Fibroblast of pulmonary artery (primary cell): ENCODE measurements around the gene NBAS.
A peak's percentile ranks its signal among the peaks of the same experiment; 100 is the strongest.
"Not testable (repeated sequence)": the region's sequence is repeated elsewhere in the genome, so short reads cannot be mapped to it uniquely, and the experiment has no call there.

Experiments used
- DNase-seq: peaks from one replicate; pipeline ENCODE4 v3.0.0-alpha.2; 2010; ENCODE audit warnings: low read depth
- H3K4me3 ChIP-seq: replicated peaks from 2 replicates; pipeline ENCODE4 v1.5.1; 2011; ENCODE audit warnings: low read depth, mild to moderate bottlenecking, control low read depth, low read length, moderate library complexity
- CTCF ChIP-seq: IDR thresholded peaks from 2 replicates; pipeline ENCODE4 v1.5.1; 2011; ENCODE audit warnings: mild to moderate bottlenecking, control low read depth, low read length, inconsistent platforms; ENCODE audit errors: missing control alignments

Gene NBAS

GRCh38 chr2:15346624-15347023, 214.5 kb downstream of the NBAS start:
- H3K4me3 ChIP-seq: no peak overlapping the region
- DNase-seq: no peak
- TF ChIP-seq CTCF: no peak

- H3K4me3 ChIP-seq: no peak overlapping the region
- no peak for DNase-seq
- no peak for TF ChIP-seq CTCF
Observed at GRCh38 chr2:15337996-15338666, 223.0 kb downstream of the NBAS start.

- no peak overlapping the region for H3K4me3 ChIP-seq
- peak; percentile 38 for DNase-seq
- TF ChIP-seq CTCF: no peak
Observed at GRCh38 chr2:15334644-15335326, 226.3 kb downstream of the NBAS start.

GRCh38 chr2:15331787-15332186, 229.3 kb downstream of the NBAS start:
- no peak for TF ChIP-seq CTCF
- no peak for DNase-seq
- H3K4me3 ChIP-seq: no peak overlapping the region

- no peak for DNase-seq
- H3K4me3 ChIP-seq: no peak overlapping the region
- TF ChIP-seq CTCF: no peak
Observed at GRCh38 chr2:15325296-15325695, 235.8 kb downstream of the NBAS start.

- no peak for TF ChIP-seq CTCF
- no peak for DNase-seq
Observed at GRCh38 chr2:15323227-15323626, 237.9 kb downstream of the NBAS start.

GRCh38 chr2:15321481-15321880, 239.7 kb downstream of the NBAS start:
- not testable (repeated sequence) for H3K4me3 ChIP-seq, DNase-seq

More at GRCh38 chr2:15323227-15323626, 237.9 kb downstream of the NBAS start:
- H3K4me3 ChIP-seq: no peak overlapping the region
